ENCODE measurements around the gene NUPR1.

NUPR1 gene

GRCh38 chr16:28554634-28555423 lies 16.1 kb upstream of the NUPR1 start:
- no peak for TF ChIP-seq RARB (CRISPR knock-in tag; IDR thresholded peaks at IDR 0.05)
- no peak for TF ChIP-seq ZNF8 (CRISPR knock-in tag; IDR thresholded peaks at IDR 0.05)
- no peak for TF ChIP-seq ESRRG (CRISPR knock-in tag; IDR thresholded peaks at IDR 0.05)
- no peak for TF ChIP-seq CSDC2 (CRISPR knock-in tag; IDR thresholded peaks at IDR 0.05)
- no peak for TF ChIP-seq PPARA (CRISPR knock-in tag; IDR thresholded peaks at IDR 0.05; ENCODE audit: borderline replicate concordance)
- ATAC-seq, result peak; percentile 7; the same call in 2 of the 3 replicates

GRCh38 chr16:28553776-28554633 lies 15.2 kb upstream of the NUPR1 start, which contains the start of gene SGF29:
TSS of gene SGF29 (plus strand) at chr16:28553920. CDS start at chr16:28581070, 27,150 bp downstream.
- peak; percentile 91 for ATAC-seq
- TF ChIP-seq ZFP3 (CRISPR knock-in tag; IDR thresholded peaks at IDR 0.05) (no peak), TCF4 (CRISPR knock-in tag; IDR thresholded peaks at IDR 0.05; ENCODE audit: borderline replicate concordance) (no peak), CSRNP3 (CRISPR knock-in tag; IDR thresholded peaks at IDR 0.05) (no peak), ZC3H10 (CRISPR knock-in tag; IDR thresholded peaks at IDR 0.05) (no peak), ZNF8 (CRISPR knock-in tag; IDR thresholded peaks at IDR 0.05) (no peak), ISL1 (CRISPR knock-in tag; IDR thresholded peaks at IDR 0.05) (no peak), ESRRG (CRISPR knock-in tag; IDR thresholded peaks at IDR 0.05) (no peak), OSR1 (CRISPR knock-in tag; IDR thresholded peaks at IDR 0.05) (no peak), BACH2 (CRISPR knock-in tag; IDR thresholded peaks at IDR 0.05; ENCODE audit: borderline replicate concordance) (no peak), PATZ1 (CRISPR knock-in tag; IDR thresholded peaks at IDR 0.05; ENCODE audit: borderline replicate concordance) (no peak), ZNF565 (CRISPR knock-in tag; conservative IDR thresholded peaks at IDR 0.05; ENCODE audit: low read depth) (no peak), TSHZ2 (CRISPR knock-in tag; IDR thresholded peaks at IDR 0.05) (no peak), ZNF70 (CRISPR knock-in tag; IDR thresholded peaks at IDR 0.05) (no peak)

- peak; percentile 43; the same call in 2 of the 3 replicates for ATAC-seq
- TF ChIP-seq ESRRG (CRISPR knock-in tag; IDR thresholded peaks at IDR 0.05), result no peak
- TF ChIP-seq PPARA (CRISPR knock-in tag; IDR thresholded peaks at IDR 0.05; ENCODE audit: borderline replicate concordance), result no peak
- TF ChIP-seq OSR1 (CRISPR knock-in tag; IDR thresholded peaks at IDR 0.05), result no peak
- no peak for TF ChIP-seq TCF4 (CRISPR knock-in tag; IDR thresholded peaks at IDR 0.05; ENCODE audit: borderline replicate concordance)
- no peak for TF ChIP-seq TSHZ2 (CRISPR knock-in tag; IDR thresholded peaks at IDR 0.05)
- no peak for TF ChIP-seq POU6F1 (CRISPR knock-in tag; IDR thresholded peaks at IDR 0.05; ENCODE audit: borderline replicate concordance, low read depth)
- no peak for TF ChIP-seq ZC3H10 (CRISPR knock-in tag; IDR thresholded peaks at IDR 0.05)
- no peak for TF ChIP-seq ZNF565 (CRISPR knock-in tag; conservative IDR thresholded peaks at IDR 0.05; ENCODE audit: low read depth)
- TF ChIP-seq RARB (CRISPR knock-in tag; IDR thresholded peaks at IDR 0.05), result no peak
- no peak for TF ChIP-seq CSDC2 (CRISPR knock-in tag; IDR thresholded peaks at IDR 0.05)
- TF ChIP-seq CSRNP3 (CRISPR knock-in tag; IDR thresholded peaks at IDR 0.05), result no peak
- no peak for TF ChIP-seq CREB5 (CRISPR knock-in tag; IDR thresholded peaks at IDR 0.05; ENCODE audit: low read depth)
- TF ChIP-seq TOX (CRISPR knock-in tag; IDR thresholded peaks at IDR 0.05; ENCODE audit: borderline replicate concordance), result no peak
- TF ChIP-seq ZNF70 (CRISPR knock-in tag; IDR thresholded peaks at IDR 0.05), result no peak
These were observed 10.6 kb upstream of the NUPR1 start for GRCh38 chr16:28549301-28549899.

Measured in SK-N-SH treated with all-trans-retinoic acid at 6 μM for 48 hours (cell line).